DMS53 (cell line): ENCODE measurements around the gene OR10V1.
"Not testable (repeated sequence)": the region's sequence is repeated elsewhere in the genome, so short reads cannot be mapped to it uniquely, and the experiment has no call there.

Experiments used
- DNase-seq: peaks from one replicate; lab custom pipeline; 2025; lab: John Stamatoyannopoulos, UW

OR10V1 gene

GRCh38 chr11:59710136-59710847 lies 3.4 kb downstream of the OR10V1 start:
- no peak for DNase-seq

- no peak for DNase-seq
Observed at GRCh38 chr11:59708537-59708936, 5.1 kb downstream of the OR10V1 start.

- DNase-seq = no peak
Observed at GRCh38 chr11:59707371-59707770, 6.3 kb downstream of the OR10V1 start.

- DNase-seq = no peak
Observed at GRCh38 chr11:59706518-59707285, 6.9 kb downstream of the OR10V1 start.

- no peak for DNase-seq
Observed at GRCh38 chr11:59705294-59705693, 8.4 kb downstream of the OR10V1 start.

- DNase-seq = not testable (repeated sequence)
Observed at GRCh38 chr11:59703515-59703914, 10.1 kb downstream of the OR10V1 start.

- DNase-seq = not testable (repeated sequence)
Observed at GRCh38 chr11:59700157-59700556, 13.5 kb downstream of the OR10V1 start.

GRCh38 chr11:59698506-59698905 lies 15.1 kb downstream of the OR10V1 start:
- DNase-seq = no peak

- DNase-seq = no peak
Observed at GRCh38 chr11:59692915-59693314, 20.7 kb downstream of the OR10V1 start.

- no peak for DNase-seq
Observed at GRCh38 chr11:59691156-59691555, 22.5 kb downstream of the OR10V1 start.

GRCh38 chr11:59689015-59689414 lies 24.6 kb downstream of the OR10V1 start:
- DNase-seq = no peak

GRCh38 chr11:59681260-59681725 lies 32.4 kb downstream of the OR10V1 start:
- peak; percentile 3 for DNase-seq

GRCh38 chr11:59680287-59681154 lies 33.1 kb downstream of the OR10V1 start:
- peak; percentile 81 for DNase-seq

GRCh38 chr11:59679347-59679746 lies 34.3 kb downstream of the OR10V1 start:
- no peak for DNase-seq

GRCh38 chr11:59678813-59679165 lies 34.9 kb downstream of the OR10V1 start:
- no peak for DNase-seq

- DNase-seq = no peak
Observed at GRCh38 chr11:59678118-59678812, 35.4 kb downstream of the OR10V1 start.

- DNase-seq = no peak
Observed at GRCh38 chr11:59676205-59676604, 37.4 kb downstream of the OR10V1 start.

GRCh38 chr11:59674291-59674690 lies 39.4 kb downstream of the OR10V1 start:
- DNase-seq = no peak

- no peak for DNase-seq
Observed at GRCh38 chr11:59673291-59673690, 40.4 kb downstream of the OR10V1 start.

GRCh38 chr11:59671471-59671870 lies 42.2 kb downstream of the OR10V1 start:
- no peak for DNase-seq

- DNase-seq = no peak
Observed at GRCh38 chr11:59669611-59670009, 44.0 kb downstream of the OR10V1 start.
